ENCODE data around the gene KIF13A. TPM values are rescaled to one million over a fixed set of nuclear protein-coding genes. Genes with fewer than 3 reads are reported as not detected.
A peak's percentile ranks its signal among the peaks of the same experiment; 100 is the strongest.
"Not testable (repeated sequence)": the region's sequence is repeated elsewhere in the genome, so short reads cannot be mapped to it uniquely, and the experiment has no call there.

Gene KIF13A
- total RNA-seq: 57.3 TPM
- long read RNA-seq, partial matches to known transcripts: 0 of 4 reads
- long read RNA-seq, other reads (novel, unspliced or antisense): 4 of 4 reads

GRCh38 chr6:17987447-17987696 lies at the start of gene KIF13A:
Gene KIF13A (minus strand): TSS chr6:17987635. CDS start chr6:17987463, 172 bp downstream.
- ATAC-seq (no peak), DNase-seq (ENCODE audit: missing footprints) (peak; percentile 77)
- intact Hi-C loops (cut with DNase I): loop anchor here (2.0 to 10.0 kb wide), 4 partner anchors 55 to 153 kb away; partner anchors contain the start of gene NHLRC1

- DNase-seq (ENCODE audit: missing footprints) (no peak), ATAC-seq (no peak)
- intact Hi-C loops (cut with DNase I): no loop called here
These were observed 49.3 kb upstream of the KIF13A start for GRCh38 chr6:18036781-18037180.

- DNase-seq (ENCODE audit: missing footprints): no peak
- no peak for ATAC-seq
- intact Hi-C loops (cut with DNase I): no loop called here
These were observed 48.0 kb upstream of the KIF13A start for GRCh38 chr6:18035330-18035854.

GRCh38 chr6:18034798-18035202 lies 47.4 kb upstream of the KIF13A start:
- intact Hi-C loops (cut with DNase I): no loop called here
- DNase-seq (ENCODE audit: missing footprints): no peak
- ATAC-seq: no peak

- DNase-seq (ENCODE audit: missing footprints) (no peak), ATAC-seq (no peak)
- intact Hi-C loops (cut with DNase I): no loop called here
These were observed 44.3 kb upstream of the KIF13A start for GRCh38 chr6:18031680-18032256.

- ATAC-seq (no peak), DNase-seq (ENCODE audit: missing footprints) (no peak)
These were observed 43.8 kb upstream of the KIF13A start for GRCh38 chr6:18031189-18031588.

GRCh38 chr6:18028332-18028731 lies 40.9 kb upstream of the KIF13A start:
- DNase-seq (ENCODE audit: missing footprints) (no peak), ATAC-seq (no peak)
- intact Hi-C loops (cut with DNase I): no loop called here

More at GRCh38 chr6:18031189-18031588, 43.8 kb upstream of the KIF13A start:
- intact Hi-C loops (cut with DNase I): no loop called here

- intact Hi-C loops (cut with DNase I): no loop called here
- DNase-seq (ENCODE audit: missing footprints) (no peak), ATAC-seq (no peak)
These were observed 38.2 kb upstream of the KIF13A start for GRCh38 chr6:18025596-18025995.

- no peak for DNase-seq (ENCODE audit: missing footprints)
- intact Hi-C loops (cut with DNase I): no loop called here
- ATAC-seq: no peak
These were observed 37.4 kb upstream of the KIF13A start for GRCh38 chr6:18024876-18025275.

- intact Hi-C loops (cut with DNase I): no loop called here
- no peak for ATAC-seq
- DNase-seq (ENCODE audit: missing footprints): no peak
These were observed 36.5 kb upstream of the KIF13A start for GRCh38 chr6:18023891-18024290.

GRCh38 chr6:18022398-18023231 lies 35.2 kb upstream of the KIF13A start:
- intact Hi-C loops (cut with DNase I): no loop called here
- ATAC-seq (no peak), DNase-seq (ENCODE audit: missing footprints) (no peak)

GRCh38 chr6:18021166-18021850 lies 33.9 kb upstream of the KIF13A start:
- intact Hi-C loops (cut with DNase I): no loop called here
- DNase-seq (ENCODE audit: missing footprints) (no peak), ATAC-seq (no peak)

- ATAC-seq; intact Hi-C loops (cut with DNase I): not testable (repeated sequence)
These were observed 33.1 kb upstream of the KIF13A start for GRCh38 chr6:18020545-18020944.

GRCh38 chr6:18019539-18020534 lies 32.4 kb upstream of the KIF13A start:
- intact Hi-C loops (cut with DNase I): no loop called here
- DNase-seq (ENCODE audit: missing footprints) (no peak), ATAC-seq (peak; percentile 77)

More at GRCh38 chr6:18020545-18020944, 33.1 kb upstream of the KIF13A start:
- DNase-seq (ENCODE audit: missing footprints): not testable (repeated sequence)

GRCh38 chr6:18019133-18019532 lies 31.7 kb upstream of the KIF13A start:
- DNase-seq (ENCODE audit: missing footprints); intact Hi-C loops (cut with DNase I); ATAC-seq: not testable (repeated sequence)

- ATAC-seq: no peak
- intact Hi-C loops (cut with DNase I): no loop called here
- DNase-seq (ENCODE audit: missing footprints): no peak
These were observed 29.3 kb upstream of the KIF13A start for GRCh38 chr6:18016698-18017097.

GRCh38 chr6:18016133-18016532 lies 28.7 kb upstream of the KIF13A start:
- DNase-seq (ENCODE audit: missing footprints): no peak
- intact Hi-C loops (cut with DNase I): no loop called here
- ATAC-seq: no peak

GRCh38 chr6:18011287-18011686 lies 23.9 kb upstream of the KIF13A start:
- intact Hi-C loops (cut with DNase I): no loop called here
- ATAC-seq (no peak), DNase-seq (ENCODE audit: missing footprints) (no peak)

Measured in Right ventricle myocardium inferior (tissue), 1 donor.